Esophagus muscularis mucosa (tissue), 4 donors: ENCODE measurements around the gene NUP214. TPM values are rescaled to one million over a fixed set of nuclear protein-coding genes. Genes with fewer than 3 reads are reported as not detected.
"Not testable (repeated sequence)": the region's sequence is repeated elsewhere in the genome, so short reads cannot be mapped to it uniquely, and the experiment has no call there.

Experiments
- DNase-seq: peaks from one replicate; pipeline ENCODE4 v3.0.0-alpha.2; 2017; ENCODE audit errors: extremely low spot score
- H3K27ac ChIP-seq, 4 donors: fragments of 200-600 bp; sonication (generic); replicated peaks in 1 of 4; 1 replicate in 3 of 4; 2 replicates in 1 of 4; pipeline ENCODE4 v1.5.1; 2016 to 2019; ENCODE audit warnings: mild to moderate bottlenecking in 1 of 4
- H3K27me3 ChIP-seq, 4 donors: fragments of 200-600 bp; sonication (generic); one replicate each; pipeline versions ENCODE4 v1.5.1 to v1.6.0; 2016 to 2019
- H3K36me3 ChIP-seq, 4 donors: fragments of 200-600 bp; sonication (generic); one replicate each; pipeline ENCODE4 v1.5.1; 2016 to 2019
- H3K4me1 ChIP-seq, 4 donors: fragments of 200-600 bp; sonication (generic); one replicate each; pipeline ENCODE4 v1.5.1; 2016 to 2019
- H3K4me3 ChIP-seq, 4 donors: fragments of 200-600 bp; sonication (generic); 1 replicate in 2 of 4; 2 replicates in 2 of 4; pipeline ENCODE4 v1.5.1; 2016 to 2019; ENCODE audit warnings: mild to moderate bottlenecking in 4 of 4, moderate library complexity in 1 of 4
- H3K9me3 ChIP-seq, 4 donors: fragments of 200-600 bp; sonication (generic); 1 replicate in 3 of 4; 2 replicates in 1 of 4; pipeline ENCODE4 v1.5.1; 2016 to 2019
- CTCF ChIP-seq, 3 experiments: fragments of 200-600 bp in 2 of 3; fragments of 450-650 bp in 1 of 3; sonication (generic) in 2 of 3; IDR thresholded peaks; one replicate each; pipeline ENCODE4 v1.5.1; 2017 to 2019; ENCODE audit warnings: antibody characterized with exemption in 3 of 3, mild to moderate bottlenecking in 2 of 3, moderate library complexity in 1 of 3
- EP300 ChIP-seq: sonication (generic); formaldehyde crosslinking; IDR thresholded peaks from one replicate; pipeline ENCODE4 v1.6.1; 2017; ENCODE audit warnings: antibody characterized with exemption
- POLR2A ChIP-seq: fragments of 450-650 bp; IDR thresholded peaks from one replicate; pipeline ENCODE4 v1.6.1; 2017; ENCODE audit warnings: antibody characterized with exemption, moderate library complexity, mild to moderate bottlenecking, low read depth
- POLR2AphosphoS5 ChIP-seq, 2 donors: sonication (generic); formaldehyde crosslinking; IDR thresholded peaks; one replicate each; pipeline ENCODE4 v1.6.1; 2017; ENCODE audit warnings: antibody characterized with exemption in 2 of 2
- WGBS: methylation state at CpG from one replicate; pipeline ENCODE4 v1.1.5; 2018; 5-methylcytosine and 5-hydroxymethylcytosine counted together
- intact Hi-C: fragments of 100-400 bp; cut with DNase I; formaldehyde crosslinking; loops from one replicate; pipeline ENCODE4 v1.15.1; 2023
- total RNA-seq, 4 donors: library from RNA; depleted of rRNA; stranded (reverse); fragments of >200 nt; gene quantifications; one replicate each; pipeline versions ENCODE4 v1.1.0 to v1.2.1, GENCODE V29; 2016

Gene NUP214
- total RNA-seq, 4 donors from 2014 or later, result 26.4 to 36.2 (median 28.7) TPM

GRCh38 chr9:131099102-131099606, 26.2 kb upstream of the NUP214 start:
- Histone ChIP-seq H3K36me3 (peaks cover 0 to 7% (median 0%) of the 10 kb centered on the region in 4 donors), H3K4me1 (peaks cover 21 to 52% (median 40%) of the 10 kb centered on the region in 4 donors), H3K9me3 (no peaks in the 10 kb centered on the region), H3K27ac (peak overlapping the region in 1 of 4 donors; percentile 17), H3K27me3 (peaks cover 0 to 53% (median 28%) of the 10 kb centered on the region in 4 donors), H3K4me3 (no peak overlapping the region)
- WGBS, result 82% methylated on average over 6 of the region's 8 CpGs
- TF ChIP-seq POLR2AphosphoS5 (IDR thresholded peaks at IDR 0.05) (no peak), CTCF (IDR thresholded peaks at IDR 0.05) (no peak), POLR2A (no peak), EP300 (no peak)
- no peak for DNase-seq
- intact Hi-C loops, result no loop called here

- H3K9me3 ChIP-seq, H3K27ac ChIP-seq, H3K36me3 ChIP-seq, intact Hi-C loops, DNase-seq, H3K4me3 ChIP-seq: not testable (repeated sequence)
- H3K27me3 ChIP-seq, result peaks cover 0 to 46% (median 25%) of the 10 kb centered on the region in 4 donors
- 91% methylated on average over 8 of the region's 8 CpGs for WGBS
- peaks cover 21 to 50% (median 40%) of the 10 kb centered on the region in 4 donors for H3K4me1 ChIP-seq
Measured at GRCh38 chr9:131099845-131100244, 25.5 kb upstream of the NUP214 start.

- H3K4me1 ChIP-seq, result peaks cover 21 to 44% (median 39%) of the 10 kb centered on the region in 4 donors
- intact Hi-C loops, result no loop called here
Measured at GRCh38 chr9:131100445-131100844, 24.9 kb upstream of the NUP214 start.

GRCh38 chr9:131101207-131101964, 24.0 kb upstream of the NUP214 start:
- WGBS, result 92% methylated on average over 11 of the region's 11 CpGs
- no peak overlapping the region for H3K27ac ChIP-seq
- TF ChIP-seq POLR2AphosphoS5 (IDR thresholded peaks at IDR 0.05) (no peak), POLR2A (no peak)
- peaks cover 0 to 31% (median 13%) of the 10 kb centered on the region in 4 donors for H3K27me3 ChIP-seq
- intact Hi-C loops, result no loop called here
- no peak overlapping the region for H3K4me3 ChIP-seq
- H3K4me1 ChIP-seq, result peaks cover 16 to 34% (median 30%) of the 10 kb centered on the region in 4 donors
- no peak for DNase-seq
- H3K9me3 ChIP-seq, result no peaks in the 10 kb centered on the region
- H3K36me3 ChIP-seq, result peaks cover 0 to 21% (median 1%) of the 10 kb centered on the region in 4 donors

More at GRCh38 chr9:131100445-131100844, 24.9 kb upstream of the NUP214 start:
- Histone ChIP-seq H3K4me3 (no peak overlapping the region), H3K36me3 (peaks cover 0 to 11% (median 0%) of the 10 kb centered on the region in 4 donors), H3K9me3 (no peaks in the 10 kb centered on the region), H3K27me3 (peaks cover 0 to 40% (median 19%) of the 10 kb centered on the region in 4 donors), H3K27ac (no peak overlapping the region)
- WGBS, result 88% methylated on average over 7 of the region's 9 CpGs
- TF ChIP-seq POLR2A (no peak), EP300 (no peak), CTCF (IDR thresholded peaks at IDR 0.05) (no peak)
- no peak for DNase-seq

GRCh38 chr9:131103024-131103423, 22.4 kb upstream of the NUP214 start:
- intact Hi-C loops, result no loop called here
- Histone ChIP-seq H3K27ac (peak overlapping the region in 2 of 4 donors; percentile 10 to 34), H3K27me3 (peaks cover 0 to 14% (median 5%) of the 10 kb centered on the region in 4 donors), H3K36me3 (peaks cover 0 to 29% (median 1%) of the 10 kb centered on the region in 4 donors), H3K4me1 (peaks cover 13 to 27% (median 19%) of the 10 kb centered on the region in 4 donors), H3K4me3 (no peak overlapping the region), H3K9me3 (no peaks in the 10 kb centered on the region)
- no peak for TF ChIP-seq POLR2AphosphoS5 (IDR thresholded peaks at IDR 0.05)
- TF ChIP-seq CTCF (IDR thresholded peaks at IDR 0.05), result no peak
- TF ChIP-seq POLR2A, result no peak
- TF ChIP-seq EP300, result no peak
- 86% methylated on average over 8 of the region's 9 CpGs for WGBS
- no peak for DNase-seq
